Transverse colon (tissue), 4 donors: ENCODE data around the gene ACBD6.

Experiments used
- CTCF ChIP-seq, 5 experiments: fragments of 200-600 bp in 3 of 5; fragments of 450-650 bp in 2 of 5; sonication (generic) in 3 of 5; IDR thresholded peaks; 1 replicate in 2 of 5; 2 replicates in 3 of 5; pipeline ENCODE4 v1.5.1; 2016 to 2017; ENCODE audit warnings: antibody characterized with exemption in 5 of 5, inconsistent platforms in 3 of 5, mild to moderate bottlenecking in 2 of 5, moderate library complexity in 1 of 5
- EP300 ChIP-seq: sonication (generic); formaldehyde crosslinking; IDR thresholded peaks from one replicate; pipeline ENCODE4 v1.6.1; 2017; ENCODE audit warnings: antibody characterized with exemption, low read depth
- POLR2A ChIP-seq: fragments of 450-650 bp; IDR thresholded peaks from one replicate; pipeline ENCODE4 v1.6.1; 2016; ENCODE audit warnings: antibody characterized with exemption, mild to moderate bottlenecking, moderate library complexity
- POLR2AphosphoS5 ChIP-seq, 3 donors: sonication (generic); formaldehyde crosslinking; IDR thresholded peaks; one replicate each; pipeline ENCODE4 v1.6.1; 2016; ENCODE audit warnings: antibody characterized with exemption in 3 of 3

DNA sequence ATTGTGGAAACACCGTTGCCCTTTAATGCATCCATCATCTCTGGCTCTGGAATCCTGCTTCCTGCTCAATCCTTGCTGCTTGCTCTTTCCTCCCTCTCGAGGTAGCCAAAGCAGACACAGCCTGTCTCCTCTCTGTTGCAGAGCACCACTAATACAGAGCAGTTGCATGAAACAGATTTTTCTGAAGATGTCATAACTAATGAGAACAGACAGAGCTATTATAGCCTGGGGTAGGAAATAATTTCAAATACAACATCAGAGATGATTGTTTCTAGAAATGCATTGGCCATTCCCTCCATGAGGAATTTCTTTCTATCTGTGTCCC is 23.3 kb upstream of the ACBD6 start:
- TF ChIP-seq CTCF (IDR thresholded peaks at IDR 0.05) (no peak), POLR2AphosphoS5 (IDR thresholded peaks at IDR 0.05) (no peak), POLR2A (no peak), EP300 (no peak)
